GM18861 (cell line): Measurements from ENCODE around the gene ADGRB2.

Experiments used
- ATAC-seq: cut with Tn5 transposase; IDR thresholded peaks from one replicate; pipeline ENCODE4 v1.9.1; 2021; ENCODE audit not compliant: unreplicated experiment

The ADGRB2 gene, protein sequence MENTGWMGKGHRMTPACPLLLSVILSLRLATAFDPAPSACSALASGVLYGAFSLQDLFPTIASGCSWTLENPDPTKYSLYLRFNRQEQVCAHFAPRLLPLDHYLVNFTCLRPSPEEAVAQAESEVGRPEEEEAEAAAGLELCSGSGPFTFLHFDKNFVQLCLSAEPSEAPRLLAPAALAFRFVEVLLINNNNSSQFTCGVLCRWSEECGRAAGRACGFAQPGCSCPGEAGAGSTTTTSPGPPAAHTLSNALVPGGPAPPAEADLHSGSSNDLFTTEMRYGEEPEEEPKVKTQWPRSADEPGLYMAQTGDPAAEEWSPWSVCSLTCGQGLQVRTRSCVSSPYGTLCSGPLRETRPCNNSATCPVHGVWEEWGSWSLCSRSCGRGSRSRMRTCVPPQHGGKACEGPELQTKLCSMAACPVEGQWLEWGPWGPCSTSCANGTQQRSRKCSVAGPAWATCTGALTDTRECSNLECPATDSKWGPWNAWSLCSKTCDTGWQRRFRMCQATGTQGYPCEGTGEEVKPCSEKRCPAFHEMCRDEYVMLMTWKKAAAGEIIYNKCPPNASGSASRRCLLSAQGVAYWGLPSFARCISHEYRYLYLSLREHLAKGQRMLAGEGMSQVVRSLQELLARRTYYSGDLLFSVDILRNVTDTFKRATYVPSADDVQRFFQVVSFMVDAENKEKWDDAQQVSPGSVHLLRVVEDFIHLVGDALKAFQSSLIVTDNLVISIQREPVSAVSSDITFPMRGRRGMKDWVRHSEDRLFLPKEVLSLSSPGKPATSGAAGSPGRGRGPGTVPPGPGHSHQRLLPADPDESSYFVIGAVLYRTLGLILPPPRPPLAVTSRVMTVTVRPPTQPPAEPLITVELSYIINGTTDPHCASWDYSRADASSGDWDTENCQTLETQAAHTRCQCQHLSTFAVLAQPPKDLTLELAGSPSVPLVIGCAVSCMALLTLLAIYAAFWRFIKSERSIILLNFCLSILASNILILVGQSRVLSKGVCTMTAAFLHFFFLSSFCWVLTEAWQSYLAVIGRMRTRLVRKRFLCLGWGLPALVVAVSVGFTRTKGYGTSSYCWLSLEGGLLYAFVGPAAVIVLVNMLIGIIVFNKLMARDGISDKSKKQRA (N-terminal part only)

GRCh38 chr1:31764312-31765040 lies at the start of gene ADGRB2:
Gene ADGRB2 (minus strand): TSS chr1:31764340. CDS start chr1:31757221, 7,119 bp downstream.
- no peak for ATAC-seq

GRCh38 chr1:31812158-31812829 lies 48.2 kb upstream of the ADGRB2 start:
- ATAC-seq, result no peak

DNA sequence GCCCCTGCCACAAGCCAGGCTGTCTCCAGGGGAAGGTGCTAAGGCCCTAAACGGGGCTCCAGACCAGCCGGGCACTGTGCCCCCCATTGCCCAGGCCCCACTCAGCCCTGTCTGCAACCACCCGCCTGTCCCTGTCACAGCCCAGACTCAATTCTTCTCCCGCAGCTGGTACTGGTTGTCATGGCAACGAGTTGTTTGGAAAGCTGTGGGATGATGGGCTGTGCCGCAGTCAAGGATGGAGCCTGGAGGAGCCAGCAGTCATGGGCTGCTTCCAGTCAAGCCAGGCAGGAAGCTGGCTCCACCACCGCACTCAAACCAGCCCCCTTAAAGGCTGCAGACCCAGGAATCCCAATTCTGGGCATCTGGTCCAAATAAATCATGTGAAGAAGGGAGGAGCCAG lies 47.5 kb upstream of the ADGRB2 start:
- no peak for ATAC-seq

DNA sequence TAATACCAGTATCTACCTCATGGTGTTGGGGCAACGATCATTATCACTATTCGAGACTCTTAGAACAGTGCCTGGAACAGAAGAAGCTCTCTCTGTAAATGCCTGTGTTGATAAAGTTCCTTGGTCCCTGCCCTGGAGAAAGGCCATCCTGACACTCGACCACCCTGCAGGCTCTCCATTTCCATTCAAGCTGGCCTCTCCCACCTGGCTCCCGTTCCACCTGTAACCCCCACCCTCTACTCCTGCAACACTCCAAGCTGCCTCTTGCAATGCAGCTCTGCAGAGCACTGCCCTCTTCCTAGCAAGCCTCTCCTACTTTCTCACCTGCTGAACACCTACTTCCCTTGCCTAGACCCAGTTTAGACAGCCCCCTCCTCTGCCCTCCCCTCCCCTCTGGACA lies 45.6 kb upstream of the ADGRB2 start:
- no peak for ATAC-seq

DNA sequence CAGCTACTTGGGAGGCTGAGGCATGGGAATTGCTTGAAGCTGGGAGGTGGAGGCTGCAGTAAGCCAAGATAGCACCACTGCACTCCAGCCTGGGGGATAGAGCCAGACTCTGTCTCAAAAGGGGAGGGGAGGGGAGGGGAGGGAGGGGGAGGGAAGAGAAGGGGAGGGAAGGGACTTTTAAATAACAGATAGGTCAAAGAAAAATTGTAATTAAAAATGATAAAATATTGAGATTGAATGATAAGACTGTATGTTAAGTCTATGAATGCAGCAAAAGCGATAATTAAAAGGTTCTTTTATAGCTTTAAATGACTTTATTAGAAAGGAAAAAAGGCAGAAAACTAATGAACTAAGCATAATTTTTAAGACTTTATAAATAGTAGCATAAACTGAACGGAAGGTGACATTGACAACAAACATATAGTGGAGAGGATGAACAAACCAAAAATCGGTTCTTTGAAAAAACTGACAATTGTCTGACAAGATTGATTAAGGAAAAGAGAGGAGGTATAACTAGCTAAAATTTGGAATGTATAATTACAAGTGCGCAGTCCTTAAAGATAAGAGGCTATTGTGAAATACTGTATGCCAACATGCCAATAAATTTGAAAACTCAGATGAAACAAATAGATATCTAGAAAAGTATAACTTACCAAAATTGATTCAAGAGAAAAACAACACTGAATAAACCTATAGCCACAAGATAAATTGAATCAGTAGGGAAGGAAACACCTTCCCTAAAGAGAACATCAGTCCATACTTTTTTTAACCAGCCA lies 43.3 kb upstream of the ADGRB2 start:
- ATAC-seq, result no peak

DNA sequence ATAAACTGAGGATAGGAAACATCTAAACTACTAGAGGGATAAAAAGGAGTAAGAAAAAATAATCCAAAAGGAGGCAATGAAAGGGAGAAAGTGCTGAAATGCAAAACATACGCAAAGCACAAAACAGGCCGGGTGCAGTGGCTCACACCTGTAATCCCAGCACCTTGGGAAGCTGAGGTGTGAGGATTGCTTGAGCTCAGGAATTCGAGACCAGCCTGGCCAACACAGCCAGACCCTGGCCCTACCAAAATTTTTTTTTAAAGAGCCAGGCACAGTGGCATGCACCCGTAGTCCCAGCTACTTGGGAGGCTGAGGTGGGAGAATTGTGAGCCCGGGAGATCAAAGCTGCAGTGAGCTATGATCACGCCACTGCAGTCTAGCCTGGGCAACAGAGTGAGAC lies 41.2 kb upstream of the ADGRB2 start:
- no peak for ATAC-seq

GRCh38 chr1:31804098-31804497 lies 40.0 kb upstream of the ADGRB2 start:
- no peak for ATAC-seq

- no peak for ATAC-seq
These were observed 39.5 kb upstream of the ADGRB2 start for GRCh38 chr1:31803610-31804009.

- no peak for ATAC-seq
These were observed 38.3 kb upstream of the ADGRB2 start for GRCh38 chr1:31802190-31803150.

DNA sequence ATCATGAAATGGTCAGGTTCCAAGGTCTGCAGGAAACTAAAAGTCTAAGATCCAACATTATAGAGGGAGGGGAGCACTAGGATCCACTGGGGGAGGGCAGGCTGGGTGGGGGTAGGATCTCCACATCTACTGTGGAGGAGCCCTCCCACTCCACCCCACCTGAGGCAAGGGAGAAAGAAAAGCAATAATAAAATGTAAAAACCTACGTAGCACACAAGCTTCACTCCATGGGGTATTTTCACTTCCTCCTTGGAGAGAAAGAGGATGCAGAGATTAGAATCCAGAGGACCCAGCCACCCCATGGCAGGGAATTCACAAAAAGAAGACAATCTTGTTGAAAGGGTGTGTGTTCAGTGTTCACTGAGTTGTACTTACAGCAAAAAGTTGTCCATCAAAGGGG lies 37.3 kb upstream of the ADGRB2 start:
- ATAC-seq, result no peak

DNA sequence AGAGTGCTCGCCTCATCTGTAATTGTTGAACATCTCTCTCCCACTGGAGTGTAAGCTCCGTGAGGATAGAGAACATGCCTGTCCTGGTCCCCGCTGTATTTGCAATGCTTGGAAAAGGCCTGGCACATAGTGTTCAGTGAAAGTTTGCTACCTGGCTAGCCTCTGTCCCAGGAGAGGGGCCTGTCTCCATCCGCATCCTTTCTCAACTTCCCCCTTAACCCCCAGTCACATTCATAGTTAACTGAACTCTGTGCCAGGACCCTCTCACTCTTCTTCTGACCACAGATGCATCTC lies 36.5 kb upstream of the ADGRB2 start:
- no peak for ATAC-seq

DNA sequence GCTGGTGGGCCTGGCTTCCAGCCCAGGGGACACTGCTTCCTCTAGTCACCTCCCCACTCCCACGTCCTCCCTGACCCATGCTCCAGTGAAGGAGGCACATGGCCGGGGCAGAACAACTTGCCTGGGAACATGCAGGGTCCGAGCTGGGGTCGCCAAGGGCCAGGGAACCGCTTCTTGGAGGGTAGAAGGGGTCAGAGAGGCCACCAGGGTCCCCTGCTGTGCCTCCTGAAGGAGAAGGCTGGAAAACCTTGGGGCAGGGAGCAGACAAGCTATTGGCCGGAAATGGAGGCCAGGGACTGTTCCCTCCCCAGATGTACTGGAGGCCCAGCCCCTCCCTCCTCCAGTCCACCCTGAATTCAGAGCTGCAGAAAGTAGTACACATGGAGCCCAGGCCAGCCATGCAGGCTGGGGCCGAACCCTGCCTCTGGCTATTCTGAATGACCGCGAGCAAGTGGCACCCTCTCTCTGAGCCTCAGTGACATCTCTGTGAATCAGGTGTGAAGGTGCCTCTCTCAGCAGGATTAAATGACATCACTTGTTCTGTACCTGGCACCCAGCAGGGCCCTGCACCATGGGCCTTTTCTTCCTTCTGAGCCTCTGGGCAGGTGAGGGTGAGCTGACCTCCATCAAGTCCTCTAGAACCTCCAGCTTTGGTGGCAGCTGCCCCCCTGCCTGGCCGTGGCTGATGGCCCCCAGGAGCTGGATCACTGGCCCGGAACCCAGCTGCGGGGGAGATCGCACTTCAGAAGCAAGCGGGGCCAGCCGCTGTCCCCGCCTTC lies 35.9 kb upstream of the ADGRB2 start:
- ATAC-seq, result no peak

DNA sequence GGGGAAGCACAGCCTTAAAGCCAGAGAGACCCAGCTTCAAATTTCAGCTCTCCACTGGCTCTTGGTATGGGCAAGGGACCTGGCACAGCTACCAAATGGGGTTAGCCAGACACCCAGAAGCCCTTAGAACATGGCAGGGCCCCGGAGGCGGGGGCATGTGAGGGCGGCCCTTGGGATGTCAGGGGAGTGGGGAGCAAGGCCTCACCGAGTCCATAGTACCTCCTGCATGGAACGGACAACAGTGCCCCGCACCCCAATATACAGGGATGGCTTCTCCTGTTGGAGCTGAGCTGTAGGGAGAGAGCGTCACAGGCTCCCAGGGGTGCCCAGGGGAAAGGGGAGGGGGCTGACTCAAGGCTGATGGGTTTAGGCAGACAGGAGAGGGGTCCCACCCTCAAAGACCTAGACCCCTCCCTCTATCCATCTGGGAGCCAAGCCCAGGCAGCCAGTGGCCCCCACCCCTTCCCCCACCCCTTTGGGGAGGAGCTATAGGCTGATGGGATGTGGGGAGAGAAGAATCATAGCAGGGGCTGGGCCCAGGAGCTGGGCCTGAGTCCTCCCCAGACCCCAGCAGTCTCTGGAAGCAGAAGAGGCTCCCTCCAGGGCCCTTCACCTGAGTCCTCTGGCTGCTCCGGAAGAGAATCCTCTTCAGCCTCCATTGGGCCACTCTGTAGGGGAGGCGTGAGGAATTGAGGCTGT lies 35.2 kb upstream of the ADGRB2 start:
- ATAC-seq, result no peak

- ATAC-seq, result no peak
These were observed 34.5 kb upstream of the ADGRB2 start for GRCh38 chr1:31798433-31799195.

DNA sequence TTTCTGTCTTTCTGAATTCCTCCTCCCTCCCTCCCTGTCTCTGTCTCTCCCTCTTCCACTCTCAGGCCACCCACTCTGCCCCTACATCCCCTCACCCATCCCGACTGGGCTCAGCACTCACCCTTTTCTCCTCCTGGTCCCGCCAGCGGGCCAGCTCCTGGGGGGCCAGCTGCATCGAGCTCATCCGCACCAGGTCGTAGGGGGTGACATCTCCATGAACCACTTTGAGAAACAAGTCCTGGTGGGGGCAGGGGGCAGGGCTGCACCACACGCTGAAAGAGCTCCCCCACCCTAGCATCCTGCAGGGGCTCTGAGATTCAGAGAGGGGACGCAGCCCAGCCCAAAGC lies 33.9 kb upstream of the ADGRB2 start:
- ATAC-seq, result no peak

- ATAC-seq, result no peak
These were observed 33.1 kb upstream of the ADGRB2 start for GRCh38 chr1:31797216-31797615.

DNA sequence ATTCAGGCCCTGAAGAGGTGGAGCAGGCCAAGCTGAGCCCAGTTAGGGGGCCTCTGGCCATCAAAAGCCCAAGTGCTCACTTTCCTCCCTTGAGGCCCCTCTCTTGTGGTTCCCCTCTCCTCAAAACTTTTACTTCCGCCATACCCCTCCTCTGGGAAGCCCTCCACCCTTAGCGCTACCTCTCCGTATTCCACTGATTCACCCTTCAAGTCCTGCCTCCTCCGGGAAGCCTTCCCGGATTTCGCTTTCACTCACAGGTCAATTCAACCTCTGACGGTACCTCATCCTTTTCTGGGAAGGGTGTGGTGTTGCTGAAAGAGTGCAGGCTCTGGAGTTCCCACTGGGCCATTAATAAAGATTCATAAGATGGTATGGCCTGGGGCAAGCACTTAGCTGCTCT lies 32.6 kb upstream of the ADGRB2 start:
- no peak for ATAC-seq
